Stimulated activated CD4-positive, alpha-beta T cell treated with anti-CD3 and anti-CD28 coated beads, TNF-alpha, amount 100 ng/mL, for 24 hours (primary cell): ENCODE measurements around the gene TTC3.
"Not testable (repeated sequence)": the region's sequence is repeated elsewhere in the genome, so short reads cannot be mapped to it uniquely, and the experiment has no call there.

Experiments used
- DNase-seq, 3 experiments: peaks; one replicate each; pipeline ENCODE4 v3.0.0-alpha.2; 2020; ENCODE audit warnings: low read depth in 3 of 3

The TTC3 gene

DNA sequence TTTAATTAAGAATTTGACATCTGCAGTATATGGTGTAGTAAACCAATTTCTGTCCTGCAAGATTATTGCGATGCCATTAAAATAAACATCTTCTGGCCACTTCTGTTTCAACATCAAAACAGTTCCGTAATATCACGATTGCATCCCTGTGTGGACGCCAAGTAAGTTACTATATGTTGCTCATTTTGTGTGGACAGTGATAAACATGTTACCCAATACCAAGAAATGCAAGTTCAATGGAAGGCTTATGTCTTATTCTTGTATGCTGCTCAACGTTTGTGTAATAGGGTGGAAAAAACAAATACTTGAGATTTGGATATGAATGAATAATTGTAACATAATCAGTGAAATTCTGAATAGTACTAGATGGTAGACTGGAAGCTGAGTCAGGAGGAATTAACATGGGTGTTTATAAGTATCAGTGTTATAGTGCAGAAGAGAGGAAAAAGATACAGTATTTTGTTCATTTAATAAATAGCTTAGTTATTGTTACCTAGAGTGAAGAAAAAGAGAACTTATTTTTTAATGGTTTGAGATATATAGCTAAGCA lies 15.2 kb downstream of the TTC3 start:
- DNase-seq, result no peak

DNA sequence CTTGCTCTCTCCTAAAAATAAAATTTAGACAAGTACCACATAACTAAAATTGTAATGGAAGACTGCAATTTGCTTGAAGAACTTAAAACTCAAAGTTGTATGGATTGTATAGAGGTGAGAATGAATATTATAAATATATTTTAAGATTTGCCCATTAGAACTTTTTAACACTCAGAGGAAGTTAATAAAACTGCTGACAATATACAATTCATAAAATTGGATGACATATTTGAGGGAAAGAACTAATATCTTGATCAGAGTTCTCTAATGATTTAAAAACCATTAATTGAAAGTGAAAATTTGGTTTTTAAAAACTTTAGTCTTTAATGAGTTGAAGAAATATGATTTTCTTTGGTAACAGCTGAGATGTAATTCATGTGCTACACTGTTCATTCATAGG lies 20.9 kb downstream of the TTC3 start:
- DNase-seq, result no peak

GRCh38 chr21:37095821-37096220 lies 22.8 kb downstream of the TTC3 start:
- DNase-seq, result no peak

DNA sequence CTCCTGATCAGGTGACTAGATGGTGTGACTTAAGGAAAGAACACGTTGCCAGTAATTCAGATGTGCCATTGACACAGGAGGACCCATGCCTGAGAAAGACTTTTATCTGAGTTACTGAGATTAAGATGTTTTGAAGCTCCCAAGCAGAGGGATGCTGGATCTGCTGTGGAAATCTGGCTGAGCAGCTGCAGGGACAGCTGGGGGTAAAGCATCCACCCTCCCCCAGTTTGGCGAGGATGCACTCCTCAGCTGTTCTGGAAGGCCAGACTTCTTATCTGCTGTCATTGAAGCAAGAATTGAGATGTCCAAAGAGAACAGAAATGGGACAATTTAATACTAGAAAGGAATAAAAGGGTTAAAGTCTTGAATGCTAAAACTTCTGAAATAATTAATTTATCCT lies 25.7 kb downstream of the TTC3 start:
- no peak for DNase-seq

DNA sequence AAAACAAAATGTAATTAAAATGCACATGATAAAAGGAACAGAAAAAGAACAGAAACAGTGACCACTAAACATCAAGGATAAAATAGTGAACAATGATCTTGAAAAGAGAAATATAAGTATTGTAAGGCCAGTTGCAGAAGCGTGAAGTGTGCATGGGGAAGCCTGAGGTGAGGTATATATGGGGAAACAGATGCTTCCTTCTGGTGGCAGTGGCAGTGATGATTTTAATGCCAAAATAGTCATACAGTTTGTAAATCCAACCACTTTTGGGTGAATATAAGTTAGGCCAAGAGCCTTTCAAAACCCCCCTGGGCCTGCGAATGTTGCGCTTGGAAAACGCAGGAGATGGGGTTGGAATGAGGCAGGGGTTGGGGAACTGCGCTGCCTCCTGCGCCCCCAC lies 27.3 kb downstream of the TTC3 start:
- no peak for DNase-seq

DNA sequence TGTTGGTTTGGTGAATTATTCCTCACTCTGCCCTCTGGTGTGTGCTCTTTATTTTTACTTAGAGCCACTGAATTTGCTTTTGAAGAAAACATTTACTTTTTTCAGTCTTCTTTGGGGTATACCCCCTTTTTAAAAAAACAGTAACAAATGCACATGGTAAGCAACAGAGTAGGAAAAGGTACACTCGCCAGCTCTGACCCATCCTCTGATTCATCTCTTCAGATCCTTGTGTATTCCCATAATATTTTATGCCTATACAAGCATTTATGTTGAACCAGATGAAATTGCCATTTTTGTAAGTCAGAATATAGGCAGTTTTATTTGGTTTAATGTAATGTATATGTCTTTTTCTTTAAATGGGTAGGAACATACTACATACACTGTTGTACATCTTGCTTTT lies 28.3 kb downstream of the TTC3 start:
- no peak for DNase-seq

DNA sequence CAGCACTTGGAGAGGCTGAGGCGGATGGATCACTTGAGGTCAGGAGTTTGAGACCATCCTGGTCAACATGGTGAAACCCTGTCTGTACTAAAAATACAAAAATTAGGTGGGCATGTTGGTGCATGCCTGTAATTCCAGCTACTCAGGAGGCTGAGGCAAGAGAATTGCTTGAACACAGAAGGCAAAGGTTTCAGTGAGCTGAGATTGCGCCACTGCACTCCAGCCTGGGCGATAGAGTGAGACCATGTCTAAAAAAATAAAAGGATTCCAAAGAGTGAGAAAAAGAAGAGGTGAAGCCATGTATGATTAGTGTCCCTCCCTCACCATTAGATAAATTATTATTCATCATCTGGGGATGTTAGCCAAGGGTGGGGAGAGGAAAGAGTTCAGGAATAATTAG lies 29.7 kb downstream of the TTC3 start:
- DNase-seq, result not testable (repeated sequence)

GRCh38 chr21:37106998-37107397 lies 33.9 kb downstream of the TTC3 start:
- no peak for DNase-seq

DNA sequence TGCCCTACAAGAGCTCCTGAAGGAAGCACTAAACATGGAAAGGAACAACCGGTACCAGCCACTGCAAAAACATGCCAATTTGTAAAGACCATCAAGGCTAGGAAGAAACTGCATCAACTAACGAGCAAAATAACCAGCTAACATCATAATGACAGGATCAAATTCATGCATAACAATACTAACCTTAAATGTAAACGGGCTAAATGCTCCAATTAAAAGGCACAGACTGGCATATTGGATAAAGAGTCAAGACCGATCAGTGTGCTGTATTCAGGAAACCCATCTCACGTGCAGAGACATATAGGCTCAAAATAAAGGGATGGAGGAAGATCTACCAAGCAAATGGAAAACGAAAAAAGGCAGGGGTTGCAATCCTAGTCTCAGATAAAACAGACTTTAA lies 38.0 kb downstream of the TTC3 start:
- DNase-seq, result not testable (repeated sequence)

- DNase-seq, result not testable (repeated sequence)
These were observed 41.2 kb downstream of the TTC3 start for GRCh38 chr21:37114301-37114700.

- not testable (repeated sequence) for DNase-seq
These were observed 43.4 kb downstream of the TTC3 start for GRCh38 chr21:37116459-37116858.

DNA sequence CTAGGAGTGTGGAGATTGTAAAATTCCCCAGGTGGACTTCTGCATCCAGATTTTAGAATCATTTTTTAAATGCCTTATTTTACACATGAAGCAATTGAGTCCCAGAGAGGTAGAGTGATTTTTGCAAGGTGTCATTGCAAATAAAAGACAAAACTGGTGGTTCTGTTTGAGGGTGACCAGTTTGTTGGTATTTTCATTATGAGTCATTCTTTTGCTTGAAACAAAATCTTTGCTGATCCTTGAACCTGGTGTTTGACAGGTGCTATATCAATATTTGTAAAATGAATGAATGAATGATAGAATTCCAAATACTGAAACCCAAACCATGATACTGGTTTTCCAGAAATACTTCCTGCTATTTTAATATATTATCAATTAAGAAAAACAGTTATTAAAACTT lies 44.1 kb downstream of the TTC3 start:
- no peak for DNase-seq

DNA sequence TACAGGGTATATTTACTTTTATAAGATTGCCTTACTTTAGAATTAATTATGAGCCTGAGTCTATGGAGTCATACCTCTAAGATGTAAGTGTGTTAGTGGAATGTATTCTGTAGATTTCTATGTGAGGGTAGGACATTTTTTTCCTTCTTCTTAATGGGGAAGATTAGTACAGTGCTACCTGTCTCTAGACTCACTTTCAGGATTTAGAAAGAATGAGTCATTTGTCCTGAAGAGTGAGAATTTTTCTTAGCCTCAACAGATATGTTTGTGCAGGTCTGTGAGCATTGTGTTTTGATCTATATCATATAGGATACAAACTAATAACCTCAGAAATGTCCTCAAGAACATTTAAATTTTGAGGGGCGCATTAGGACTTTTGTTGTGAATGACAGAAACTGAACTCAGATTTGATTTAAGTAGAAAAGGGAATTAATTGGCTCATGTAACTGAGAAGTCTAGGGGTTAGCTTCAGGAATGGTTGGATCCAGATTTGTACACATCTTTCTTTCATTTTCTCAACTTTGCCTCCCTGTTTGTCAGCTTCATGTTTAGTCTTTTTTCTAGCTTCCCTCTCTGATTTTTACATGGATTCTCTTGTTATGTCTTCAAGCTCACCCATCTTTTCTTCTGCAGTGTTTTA lies 45.3 kb downstream of the TTC3 start:
- DNase-seq, result no peak

GRCh38 chr21:37119421-37120218 lies 46.6 kb downstream of the TTC3 start:
- no peak for DNase-seq

DNA sequence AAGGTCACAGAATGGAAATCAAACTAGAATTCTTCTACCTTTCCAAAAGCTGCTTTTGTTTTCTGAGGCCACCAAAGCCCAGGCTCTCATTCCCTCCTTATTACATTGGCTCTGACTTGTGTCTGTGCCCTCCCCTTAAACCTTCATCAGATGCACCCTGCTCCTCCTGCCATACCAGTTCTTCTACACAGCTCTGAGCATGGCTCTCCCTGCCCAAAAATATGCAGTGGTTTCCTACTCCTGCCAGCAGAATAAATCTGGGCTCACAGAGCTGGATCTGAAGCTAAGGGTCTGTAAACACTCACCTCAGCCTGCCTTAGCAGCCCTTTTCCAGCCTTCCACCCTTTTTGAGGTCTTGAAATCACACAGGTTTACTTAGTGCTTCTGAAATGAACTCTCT lies 55.0 kb downstream of the TTC3 start:
- no peak for DNase-seq

DNA sequence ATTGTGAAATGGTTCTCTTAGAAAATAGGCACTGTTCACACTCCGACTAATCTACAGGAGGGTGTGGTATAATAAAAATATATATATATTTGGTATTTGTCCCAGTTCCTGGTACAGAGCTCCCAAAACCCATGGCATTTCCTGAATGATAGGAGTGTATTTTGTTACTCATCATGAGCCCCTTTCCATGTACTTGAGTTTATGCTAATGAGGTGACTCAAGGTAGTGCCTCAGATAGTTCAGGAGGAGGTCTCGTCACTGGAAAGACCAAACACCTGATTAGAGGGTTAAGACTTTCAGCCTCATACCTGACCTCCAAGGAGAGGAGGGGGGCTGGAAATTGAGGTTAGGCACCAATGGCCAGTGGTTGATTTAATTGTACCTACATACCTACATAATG lies 57.9 kb downstream of the TTC3 start:
- DNase-seq, result no peak

DNA sequence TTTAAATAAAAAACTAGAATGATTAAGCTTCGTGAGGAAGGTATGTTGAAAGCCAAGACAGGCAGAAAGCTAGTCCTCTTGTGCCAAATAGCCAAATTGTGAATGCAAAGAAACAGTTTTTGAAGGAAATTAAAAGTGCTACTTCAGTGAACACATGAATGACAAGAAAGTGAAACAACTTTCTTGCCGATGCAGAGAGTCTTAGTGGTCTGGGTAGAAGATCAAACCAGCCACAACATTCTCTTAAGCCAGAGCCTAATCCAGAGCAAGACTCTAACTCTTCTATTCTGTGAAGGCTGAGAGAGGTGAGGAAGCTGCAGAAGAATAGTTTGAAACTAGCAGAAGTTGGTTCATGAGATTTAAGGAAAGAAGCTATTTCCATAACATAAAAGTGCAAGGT lies 63.2 kb downstream of the TTC3 start:
- DNase-seq, result no peak

GRCh38 chr21:37136744-37137143 lies 63.7 kb downstream of the TTC3 start:
- no peak for DNase-seq

GRCh38 chr21:37139154-37139553 lies 66.1 kb downstream of the TTC3 start:
- no peak for DNase-seq

GRCh38 chr21:37139902-37140301 lies 66.8 kb downstream of the TTC3 start:
- no peak for DNase-seq

GRCh38 chr21:37143392-37143791 lies 70.3 kb downstream of the TTC3 start:
- DNase-seq, result not testable (repeated sequence)

DNA sequence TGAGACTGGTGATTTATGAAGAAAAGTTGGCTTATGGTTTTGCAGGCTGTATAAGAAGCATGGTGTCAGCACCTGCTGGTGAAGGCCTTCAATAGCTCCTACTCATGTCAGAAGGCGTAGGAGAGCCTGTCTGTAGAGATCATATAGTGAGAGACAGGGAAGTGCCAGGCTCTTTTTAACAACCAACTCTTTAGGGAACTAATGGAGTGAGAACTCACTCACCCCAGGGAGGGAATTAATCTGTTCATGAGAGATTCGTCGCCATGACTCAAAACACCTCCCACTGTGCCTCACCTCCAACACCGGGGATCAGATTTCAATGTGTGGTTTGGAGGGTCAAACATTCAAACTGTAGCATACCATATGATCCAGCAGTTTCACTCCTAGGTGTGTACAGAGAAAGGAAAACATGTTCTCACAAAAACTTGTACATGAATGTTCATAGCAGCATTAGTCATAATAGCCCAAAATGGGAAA lies 72.6 kb downstream of the TTC3 start:
- DNase-seq, result no peak
